Osteoblast (primary cell): ENCODE data around the gene TMEM108. TPM values are rescaled to one million over a fixed set of nuclear protein-coding genes. Genes with fewer than 3 reads are reported as not detected.

ENCODE experiments used
- DNase-seq: peaks from one replicate; pipeline ENCODE4 v3.0.0; 2011; ENCODE audit warnings: low spot score, mixed read lengths; ENCODE audit not compliant: insufficient read length; ENCODE audit errors: missing footprints
- H2AFZ ChIP-seq: 2 replicates; pipeline ENCODE4 v1.6.0; 2011; ENCODE audit warnings: mild to moderate bottlenecking, low read length
- H3K27ac ChIP-seq: 2 replicates; pipeline ENCODE4 v1.5.1; 2011; ENCODE audit warnings: mild to moderate bottlenecking, low read depth, low read length, moderate library complexity
- H3K27me3 ChIP-seq: 2 replicates; pipeline ENCODE4 v1.6.0; 2012; ENCODE audit warnings: mild to moderate bottlenecking, control low read depth, inconsistent platforms, low read length, moderate library complexity; ENCODE audit not compliant: insufficient read depth
- H3K36me3 ChIP-seq: 2 replicates; pipeline ENCODE4 v1.5.1; 2011; ENCODE audit warnings: mild to moderate bottlenecking, low read length, control low read depth, moderate library complexity; ENCODE audit not compliant: insufficient read depth
- H3K4me1 ChIP-seq: 2 replicates; pipeline ENCODE4 v1.5.1; 2011; ENCODE audit warnings: mild to moderate bottlenecking, low read length, control low read depth, moderate library complexity; ENCODE audit not compliant: insufficient read depth
- H3K4me2 ChIP-seq: 2 replicates; pipeline ENCODE4 v1.6.0; 2011; ENCODE audit warnings: mild to moderate bottlenecking, low read length; ENCODE audit not compliant: insufficient read depth
- H3K4me3 ChIP-seq: fragments of 200-600 bp; sonication (generic); 3 replicates; pipeline ENCODE4 v1.5.1; 2012; ENCODE audit warnings: mild to moderate bottlenecking, low read length, inconsistent platforms; ENCODE audit not compliant: insufficient read depth
- H3K79me2 ChIP-seq: 2 replicates; pipeline ENCODE4 v1.6.0; 2012; ENCODE audit warnings: mild to moderate bottlenecking, low read length, control low read depth, inconsistent platforms; ENCODE audit not compliant: insufficient read depth
- H3K9me3 ChIP-seq: 2 replicates; pipeline ENCODE4 v1.5.1; 2011; ENCODE audit warnings: low read depth, low read length, control low read depth
- H4K20me1 ChIP-seq: 2 replicates; pipeline ENCODE4 v1.6.0; 2012; ENCODE audit warnings: mild to moderate bottlenecking, low read length, control low read depth; ENCODE audit not compliant: insufficient read depth
- CTCF ChIP-seq: IDR thresholded peaks from 2 replicates; pipeline ENCODE4 v1.5.1; 2011; ENCODE audit warnings: mild to moderate bottlenecking, low read depth, low read length, moderate library complexity; ENCODE audit errors: extremely low read depth
- total RNA-seq: library from RNA; depleted of rRNA; stranded (reverse); fragments of >200 nt; gene quantifications from 2 replicates; pipeline ENCODE4 v1.2.3, GENCODE V29; 2012

Gene TMEM108
- total RNA-seq, 1 donor, result 0.36 TPM

GRCh38 chr3:133376810-133377209 is 338.6 kb downstream of the TMEM108 start:
- Histone ChIP-seq H2AFZ (no peak overlapping the region), H3K4me3 (no peak overlapping the region), H3K79me2 (no peaks in the 10 kb centered on the region), H4K20me1 (no peaks in the 10 kb centered on the region), H3K4me2 (no peak overlapping the region), H3K4me1 (no peaks in the 10 kb centered on the region), H3K9me3 (no peaks in the 10 kb centered on the region), H3K27ac (no peak overlapping the region), H3K27me3 (peaks cover 6% of the 10 kb centered on the region), H3K36me3 (no peaks in the 10 kb centered on the region)
- TF ChIP-seq CTCF, result no peak
- DNase-seq, result no peak

- no peak overlapping the region for H3K4me3 ChIP-seq
- H3K27me3 ChIP-seq, result peaks cover 6% of the 10 kb centered on the region
- H3K4me1 ChIP-seq, result no peaks in the 10 kb centered on the region
- peak; percentile 60 for TF ChIP-seq CTCF
- H3K9me3 ChIP-seq, result no peaks in the 10 kb centered on the region
- no peak overlapping the region for H3K27ac ChIP-seq
- H3K79me2 ChIP-seq, result no peaks in the 10 kb centered on the region
- no peak overlapping the region for H2AFZ ChIP-seq
- no peak overlapping the region for H3K4me2 ChIP-seq
- DNase-seq, result peak; percentile 94
- H3K36me3 ChIP-seq, result no peaks in the 10 kb centered on the region
- no peaks in the 10 kb centered on the region for H4K20me1 ChIP-seq
Measured at GRCh38 chr3:133377396-133377795, 339.2 kb downstream of the TMEM108 start.

GRCh38 chr3:133379926-133380325 is 341.7 kb downstream of the TMEM108 start:
- no peak overlapping the region for H3K27ac ChIP-seq
- H3K36me3 ChIP-seq, result no peaks in the 10 kb centered on the region
- no peaks in the 10 kb centered on the region for H4K20me1 ChIP-seq
- no peak overlapping the region for H2AFZ ChIP-seq
- no peak for DNase-seq
- no peaks in the 10 kb centered on the region for H3K9me3 ChIP-seq
- H3K4me1 ChIP-seq, result no peaks in the 10 kb centered on the region
- no peak overlapping the region for H3K4me2 ChIP-seq
- H3K27me3 ChIP-seq, result peaks cover 6% of the 10 kb centered on the region
- TF ChIP-seq CTCF, result no peak
- no peaks in the 10 kb centered on the region for H3K79me2 ChIP-seq
- H3K4me3 ChIP-seq, result no peak overlapping the region

- H3K36me3 ChIP-seq, result no peaks in the 10 kb centered on the region
- H3K4me2 ChIP-seq, result no peak overlapping the region
- no peak overlapping the region for H2AFZ ChIP-seq
- no peaks in the 10 kb centered on the region for H3K4me1 ChIP-seq
- no peaks in the 10 kb centered on the region for H4K20me1 ChIP-seq
- H3K4me3 ChIP-seq, result no peak overlapping the region
- no peak for DNase-seq
- no peaks in the 10 kb centered on the region for H3K79me2 ChIP-seq
- no peaks in the 10 kb centered on the region for H3K9me3 ChIP-seq
- no peak overlapping the region for H3K27ac ChIP-seq
- H3K27me3 ChIP-seq, result peaks cover 6% of the 10 kb centered on the region
- TF ChIP-seq CTCF, result no peak
Measured at GRCh38 chr3:133380481-133381225, 342.5 kb downstream of the TMEM108 start.
